ENCODE results near the gene KCMF1. TPM values are rescaled to one million over a fixed set of nuclear protein-coding genes. Genes with fewer than 3 reads are reported as not detected.

KCMF1 gene
- total and polyA plus RNA-seq, 2 of the 13 experiments (the other 11 are each of a cell fraction or from before 2014, with no cell fraction given): 62.1 to 116 TPM

- peak; percentile 90 for TF ChIP-seq ASH2L (IDR thresholded peaks at IDR 0.05; ENCODE audit: insufficient read length, low read depth, low read length)
Measured at GRCh38 chr2:84963692-84964405, 7.1 kb upstream of the KCMF1 start (continued).

- intact Hi-C loops (cut with micrococcal nuclease; ENCODE audit: unreplicated experiment): no loop called here
- no peak overlapping the region for H3K4me3 ChIP-seq (replicated peaks in 1 of 3; ENCODE audit: insufficient read depth in 1 of 3, low read depth in 2 of 3, low read length in 3 of 3)
- in situ Hi-C loops (cut with HindIII; ENCODE audit: extremely low pct_ligation_motif_present, low pct_unique_long_range_greater_than_20kb): no loop called here
- H2AFZ ChIP-seq (ENCODE audit: low read length): no peak overlapping the region
- peaks cover 88% of the 10 kb centered on the region for H3K4me1 ChIP-seq (ENCODE audit: insufficient read depth, low read length)
- no peak for DNase-seq (ENCODE audit: low spot score)
- ChIA-PET CTCF (ENCODE audit: low intra/inter-chr PET ratio, low total read pairs) (no interaction called here), POLR2A (interaction anchor here (0.6 to 3.3 kb wide), 4 partner anchors 10 to 57 kb away, joined by 3 to 18 read pairs (median 4); no protein-coding TSS in a partner anchor)
- no peaks in the 10 kb centered on the region for H3K36me3 ChIP-seq (replicated peaks in 1 of 2; ENCODE audit: control insufficient read depth in 1 of 2, insufficient read depth in 2 of 2, low read length in 2 of 2)
- WGBS (ENCODE audit: low lambda C conversion rate): 33% methylated on average over 9 of the region's 9 CpGs
- no TSS peak for BruUV-seq (replicated peaks)
- H3K9ac ChIP-seq (ENCODE audit: insufficient read depth, low read depth, low read length): peak overlapping the region; percentile 21
- peak overlapping the region; percentile 69 for H3K4me2 ChIP-seq (ENCODE audit: low read depth, low read length)
- no peaks in the 10 kb centered on the region for H3K9me3 ChIP-seq (ENCODE audit: low read length)
- peak; percentile 38 for ATAC-seq
- peak overlapping the region; percentile 87 for H3K27ac ChIP-seq (ENCODE audit: extremely low read length, insufficient read depth, low read length)
- peaks cover 26% of the 10 kb centered on the region for H3K79me2 ChIP-seq (ENCODE audit: insufficient read depth, low read length)
- no peak for FAIRE-seq
- no peaks in the 10 kb centered on the region; a peak in 1 of 5 replicates for H3K27me3 ChIP-seq (ENCODE audit: control insufficient read depth in 1 of 2, insufficient read depth in 2 of 2, low read length in 2 of 2)
- no peaks in the 10 kb centered on the region for H4K20me1 ChIP-seq (ENCODE audit: insufficient read depth, low read length)
- TF ChIP-seq ZNF770 (CRISPR knock-in tag; IDR thresholded peaks at IDR 0.05): peak; percentile 44; the same call in 1 of the 2 replicates
- peak in 1 of 2 experiments; percentile 30; a peak in 1 of 4 replicates for TF ChIP-seq EP300 (IDR thresholded peaks at IDR 0.05; ENCODE audit: low read depth in 2 of 2, low read length in 2 of 2)
- no peak for TF ChIP-seq EP300 (CRISPR knock-in tag; IDR thresholded peaks at IDR 0.05; ENCODE audit: borderline replicate concordance)
- TF ChIP-seq ZNF580 (CRISPR knock-in tag; IDR thresholded peaks at IDR 0.05; ENCODE audit: borderline replicate concordance, low read depth): peak; percentile 7; the same call in 1 of the 2 replicates
- TF ChIP-seq NFYC (CRISPR knock-in tag; IDR thresholded peaks at IDR 0.05): no peak
- TF ChIP-seq ZNF225 (CRISPR knock-in tag; IDR thresholded peaks at IDR 0.05): no peak
- peak; percentile 94 for TF ChIP-seq CHD4 (IDR thresholded peaks at IDR 0.05; ENCODE audit: borderline replicate concordance, low read length)
- TF ChIP-seq PAXIP1 (CRISPR knock-in tag; conservative IDR thresholded peaks at IDR 0.05): peak; percentile 22; the same call in 1 of the 2 replicates
- no peak for TF ChIP-seq CBX1 (IDR thresholded peaks at IDR 0.05; ENCODE audit: low read depth)
- TF ChIP-seq, protein P1, sequence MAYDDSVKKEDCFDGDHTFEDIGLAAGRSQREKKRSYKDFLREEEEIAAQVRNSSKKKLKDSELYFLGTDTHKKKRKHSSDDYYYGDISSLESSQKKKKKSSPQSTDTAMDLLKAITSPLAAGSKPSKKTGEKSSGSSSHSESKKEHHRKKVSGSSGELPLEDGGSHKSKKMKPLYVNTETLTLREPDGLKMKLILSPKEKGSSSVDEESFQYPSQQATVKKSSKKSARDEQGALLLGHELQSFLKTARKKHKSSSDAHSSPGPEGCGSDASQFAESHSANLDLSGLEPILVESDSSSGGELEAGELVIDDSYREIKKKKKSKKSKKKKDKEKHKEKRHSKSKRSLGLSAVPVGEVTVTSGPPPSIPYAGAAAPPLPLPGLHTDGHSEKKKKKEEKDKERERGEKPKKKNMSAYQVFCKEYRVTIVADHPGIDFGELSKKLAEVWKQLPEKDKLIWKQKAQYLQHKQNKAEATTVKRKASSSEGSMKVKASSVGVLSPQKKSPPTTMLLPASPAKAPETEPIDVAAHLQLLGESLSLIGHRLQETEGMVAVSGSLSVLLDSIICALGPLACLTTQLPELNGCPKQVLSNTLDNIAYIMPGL (CRISPR knock-in tag; IDR thresholded peaks at IDR 0.05; ENCODE audit: borderline replicate concordance in 1 of 2, low read depth in 1 of 2): 0 out of 4 replicates have a peak, but pooled peaks of 1 of the 2 experiments have one; percentile 3
Measured at GRCh38 chr2:84964406-84965191, 6.4 kb upstream of the KCMF1 start.
